ENCODE data around the gene DGKZ. TPM values are rescaled to one million over a fixed set of nuclear protein-coding genes. Genes with fewer than 3 reads are reported as not detected.

The DGKZ gene
- total RNA-seq, 1 donor from 2014 or later, result 123 TPM

DNA sequence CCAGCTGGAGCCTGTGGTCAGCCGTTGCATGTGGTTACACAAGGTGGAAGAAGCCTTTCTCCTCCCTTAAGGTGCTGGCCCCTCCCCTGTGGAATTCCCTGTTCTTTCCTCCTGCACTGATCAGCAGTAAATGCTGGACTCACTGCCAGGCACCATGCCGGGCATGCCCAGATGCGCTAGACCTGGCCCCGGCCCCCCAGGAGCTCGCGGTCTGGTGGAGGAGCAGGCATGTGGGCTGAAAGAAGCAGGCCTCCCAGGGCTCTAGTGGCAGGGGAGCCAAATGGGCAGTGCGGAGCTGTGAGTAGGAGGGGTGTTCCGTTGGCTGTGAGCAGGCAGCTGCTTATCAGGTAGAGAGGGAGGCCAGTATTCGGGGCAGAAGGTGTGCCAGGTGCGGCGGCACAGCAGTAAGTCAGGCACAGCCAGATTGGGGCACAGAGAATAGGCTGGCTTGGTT lies 10.2 kb downstream of the DGKZ start:
- H3K4me3 ChIP-seq, result no peak overlapping the region
- H3K27ac ChIP-seq, result no peak overlapping the region
- TF ChIP-seq, protein P1, sequence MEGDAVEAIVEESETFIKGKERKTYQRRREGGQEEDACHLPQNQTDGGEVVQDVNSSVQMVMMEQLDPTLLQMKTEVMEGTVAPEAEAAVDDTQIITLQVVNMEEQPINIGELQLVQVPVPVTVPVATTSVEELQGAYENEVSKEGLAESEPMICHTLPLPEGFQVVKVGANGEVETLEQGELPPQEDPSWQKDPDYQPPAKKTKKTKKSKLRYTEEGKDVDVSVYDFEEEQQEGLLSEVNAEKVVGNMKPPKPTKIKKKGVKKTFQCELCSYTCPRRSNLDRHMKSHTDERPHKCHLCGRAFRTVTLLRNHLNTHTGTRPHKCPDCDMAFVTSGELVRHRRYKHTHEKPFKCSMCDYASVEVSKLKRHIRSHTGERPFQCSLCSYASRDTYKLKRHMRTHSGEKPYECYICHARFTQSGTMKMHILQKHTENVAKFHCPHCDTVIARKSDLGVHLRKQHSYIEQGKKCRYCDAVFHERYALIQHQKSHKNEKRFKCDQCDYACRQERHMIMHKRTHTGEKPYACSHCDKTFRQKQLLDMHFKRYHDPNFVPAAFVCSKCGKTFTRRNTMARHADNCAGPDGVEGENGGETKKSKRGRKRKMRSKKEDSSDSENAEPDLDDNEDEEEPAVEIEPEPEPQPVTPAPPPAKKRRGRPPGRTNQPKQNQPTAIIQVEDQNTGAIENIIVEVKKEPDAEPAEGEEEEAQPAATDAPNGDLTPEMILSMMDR (IDR thresholded peaks at IDR 0.05), result no peak
- DNase-seq (ENCODE audit: low spot score in 2 of 2), result no peak
- H3K27me3 ChIP-seq, result no peaks in the 10 kb centered on the region
- intact Hi-C loops (cut with DNase I), result no loop called here
- peaks cover 5 to 15% of the 10 kb centered on the region in 2 donors for H3K4me1 ChIP-seq
- H3K9me3 ChIP-seq, result no peaks in the 10 kb centered on the region
- no peaks in the 10 kb centered on the region for H3K36me3 ChIP-seq

DNA sequence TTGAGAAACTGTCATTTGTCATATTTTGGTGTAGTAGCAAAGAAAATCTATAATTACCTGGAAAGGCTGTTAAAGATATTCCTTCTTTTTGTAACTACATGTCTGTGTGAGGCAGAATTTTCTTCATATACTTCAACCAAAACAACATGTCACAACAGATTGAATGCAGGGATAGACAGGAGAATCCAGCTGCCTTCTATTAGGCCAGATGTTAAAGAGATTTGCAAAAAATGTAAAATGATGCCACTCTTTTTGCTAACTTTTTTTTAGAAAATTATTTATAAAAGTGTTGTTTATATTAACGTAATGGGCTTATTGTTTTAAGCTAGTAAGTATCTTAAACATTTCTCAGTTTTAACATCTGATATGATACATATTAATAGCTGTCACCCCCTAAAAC lies 12.7 kb downstream of the DGKZ start:
- Histone ChIP-seq H3K9me3 (no peaks in the 10 kb centered on the region), H3K36me3 (no peaks in the 10 kb centered on the region), H3K4me1 (peaks cover 9 to 21% of the 10 kb centered on the region in 2 donors), H3K4me3 (no peak overlapping the region), H3K27ac (no peak overlapping the region), H3K27me3 (no peaks in the 10 kb centered on the region)
- TF ChIP-seq, protein P1 (IDR thresholded peaks at IDR 0.05), result no peak
- intact Hi-C loops (cut with DNase I), result no loop called here
- DNase-seq (ENCODE audit: low spot score in 2 of 2), result no peak

DNA sequence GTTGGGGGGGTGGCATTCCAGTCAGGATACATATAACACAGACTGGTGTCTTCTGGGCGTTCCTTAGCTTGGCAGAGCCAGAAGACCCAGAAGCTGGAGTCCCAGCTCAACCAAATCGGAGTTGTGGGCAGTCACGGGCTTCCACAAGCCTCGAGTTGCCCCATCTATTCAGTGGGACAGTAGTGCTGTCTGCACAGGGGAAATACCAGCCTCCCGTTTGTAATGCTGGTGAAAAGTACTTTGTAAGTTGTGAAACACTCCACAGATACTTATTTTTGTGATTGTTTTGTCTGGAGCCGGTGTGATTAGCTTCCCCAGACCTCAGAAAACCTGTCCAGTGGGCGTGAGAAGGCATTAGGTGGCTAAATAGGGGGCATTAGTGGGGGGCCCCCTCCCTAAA lies 13.6 kb downstream of the DGKZ start:
- H3K4me3 ChIP-seq, result peak overlapping the region; percentile 35 to 57
- intact Hi-C loops (cut with DNase I), result no loop called here
- no peaks in the 10 kb centered on the region for H3K9me3 ChIP-seq
- H3K27me3 ChIP-seq, result no peaks in the 10 kb centered on the region
- no peak for DNase-seq (ENCODE audit: low spot score in 2 of 2)
- TF ChIP-seq, protein P1 (IDR thresholded peaks at IDR 0.05), result no peak
- H3K4me1 ChIP-seq, result peaks cover 9 to 21% of the 10 kb centered on the region in 2 donors
- H3K27ac ChIP-seq, result peak overlapping the region; percentile 74 to 82
- H3K36me3 ChIP-seq, result no peaks in the 10 kb centered on the region

DNA sequence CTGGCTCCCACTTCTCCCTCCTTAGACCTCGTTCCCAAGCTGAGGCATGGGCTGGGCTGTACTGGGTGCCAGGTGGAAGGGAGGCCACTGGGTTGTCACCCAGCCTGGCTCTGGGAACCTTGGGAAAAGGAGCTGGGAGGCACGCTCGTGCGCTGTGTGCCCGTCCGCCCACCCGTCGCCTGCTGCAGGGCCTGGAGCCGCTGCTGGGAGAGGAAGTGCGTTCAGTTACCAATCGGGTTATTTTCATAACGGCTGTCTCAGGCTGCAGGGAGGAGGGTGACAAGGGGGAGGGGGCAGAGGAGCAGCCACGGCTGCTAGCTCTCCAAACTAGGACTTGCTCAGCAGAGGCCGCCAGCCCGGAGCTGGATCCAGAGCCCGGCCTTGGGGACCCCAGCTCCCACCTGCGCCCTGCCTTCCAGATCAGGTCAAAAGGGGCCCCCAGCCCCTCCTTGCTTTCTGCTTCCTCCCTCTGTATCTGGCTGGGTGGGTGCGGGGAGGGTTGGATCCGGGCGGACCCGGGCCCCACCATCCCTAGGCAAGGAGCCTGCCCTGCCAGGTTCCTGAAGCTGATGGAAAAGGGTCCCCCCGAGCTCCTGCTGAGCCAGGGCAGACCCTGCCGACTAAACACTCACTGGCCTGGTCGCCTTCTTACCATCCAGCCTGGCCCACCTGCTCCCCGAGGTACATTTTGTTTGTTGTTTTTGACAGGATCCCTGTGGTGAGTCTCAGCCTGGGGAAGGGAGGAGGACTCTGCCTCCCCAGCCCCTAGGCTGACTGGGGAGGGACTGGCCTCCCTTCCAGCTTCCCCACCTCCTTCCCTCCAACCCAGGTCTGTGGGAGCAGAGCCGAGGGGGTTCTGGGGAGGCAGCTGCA lies 14.3 kb downstream of the DGKZ start:
- TF ChIP-seq, protein P1 (IDR thresholded peaks at IDR 0.05), result no peak
- no peaks in the 10 kb centered on the region for H3K9me3 ChIP-seq
- peak overlapping the region; percentile 74 to 82 for H3K27ac ChIP-seq
- H3K36me3 ChIP-seq, result no peaks in the 10 kb centered on the region
- no peaks in the 10 kb centered on the region for H3K27me3 ChIP-seq
- H3K4me3 ChIP-seq, result peak overlapping the region; percentile 35 to 57
- intact Hi-C loops (cut with DNase I), result no loop called here
- H3K4me1 ChIP-seq, result peaks cover 9 to 21% of the 10 kb centered on the region in 2 donors
- DNase-seq (ENCODE audit: low spot score in 2 of 2), result no peak

DNA sequence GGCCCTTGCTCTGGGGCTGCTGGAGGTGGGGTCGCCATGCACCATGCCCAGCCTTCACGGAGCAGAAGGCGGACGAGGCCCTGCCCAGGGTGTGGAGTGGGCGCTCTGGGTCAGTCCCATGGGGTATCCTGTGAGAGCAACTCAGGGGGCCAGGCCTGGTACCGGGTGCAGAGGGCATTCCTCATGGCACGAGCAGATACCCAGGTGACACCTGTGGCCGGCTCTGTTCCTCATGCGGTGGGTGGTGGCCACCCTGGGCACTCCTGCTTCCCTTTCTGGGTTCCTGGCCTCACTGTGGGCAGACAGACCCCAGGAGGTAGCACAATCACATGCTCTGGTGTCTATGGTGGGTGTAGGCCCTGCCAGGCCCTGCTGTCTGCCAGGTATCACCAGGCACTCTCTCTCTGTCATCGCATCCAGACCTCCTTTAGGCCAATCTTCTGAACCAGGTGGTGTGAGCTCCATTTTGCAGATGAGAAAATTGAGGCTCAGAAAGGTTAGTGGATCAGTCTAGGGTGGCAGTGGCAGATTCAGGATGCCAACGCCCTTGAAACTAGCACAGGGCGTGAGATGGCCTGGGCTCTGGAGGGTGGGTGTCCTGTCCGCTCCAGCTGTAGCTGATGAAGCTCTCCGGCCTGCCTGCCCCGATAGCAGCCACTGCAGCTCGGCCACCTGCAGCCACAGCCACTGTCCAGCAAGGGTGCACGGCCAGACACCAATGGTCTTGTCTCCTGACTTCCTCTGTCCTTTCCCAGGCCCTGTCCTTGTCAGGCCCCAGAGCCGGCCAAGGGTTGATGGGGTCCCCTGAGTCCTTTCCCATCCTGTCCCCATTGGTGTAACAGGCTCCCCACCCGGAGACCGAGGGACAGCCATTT lies 15.1 kb downstream of the DGKZ start:
- Histone ChIP-seq H3K36me3 (no peaks in the 10 kb centered on the region), H3K4me3 (peak overlapping the region in 1 of 2 donors; percentile 57), H3K27me3 (no peaks in the 10 kb centered on the region), H3K27ac (peak overlapping the region; percentile 74 to 82), H3K4me1 (peaks cover 13 to 26% of the 10 kb centered on the region in 2 donors), H3K9me3 (no peaks in the 10 kb centered on the region)
- no peak for DNase-seq (ENCODE audit: low spot score in 2 of 2)
- intact Hi-C loops (cut with DNase I), result no loop called here
- TF ChIP-seq, protein P1 (IDR thresholded peaks at IDR 0.05), result no peak
